ENCODE results near the gene SMOC1. TPM values are rescaled to one million over a fixed set of nuclear protein-coding genes. Genes with fewer than 3 reads are reported as not detected.

The SMOC1 gene
- total RNA-seq, 1 experiment from 2014 or later: not detected

GRCh38 chr14:69848156-69848555 is 31.1 kb upstream of the SMOC1 start:
- CTCF ChIA-PET: no interaction called here
- Histone ChIP-seq H3F3A (ENCODE audit: low read length, unreplicated experiment) (no peaks in the 10 kb centered on the region), H3K9me2 (replicated peaks; ENCODE audit: low read length) (no peaks in the 10 kb centered on the region), H3K9me3 (ENCODE audit: low read length) (no peaks in the 10 kb centered on the region), H3K79me2 (ENCODE audit: low read length) (no peaks in the 10 kb centered on the region), H2AFZ (ENCODE audit: low read length) (no peak overlapping the region), H3K4me1 (ENCODE audit: insufficient read depth, low read length) (no peaks in the 10 kb centered on the region), H3K4me3 (ENCODE audit: low read length) (no peak overlapping the region), H3K27ac (ENCODE audit: low read length) (no peak overlapping the region), H4K20me1 (ENCODE audit: low read length) (no peaks in the 10 kb centered on the region), H3K36me3 (ENCODE audit: low read depth, low read length) (no peaks in the 10 kb centered on the region), H3K9ac (ENCODE audit: low read length) (no peak overlapping the region), H3K27me3 (ENCODE audit: low read length) (peaks cover 93% of the 10 kb centered on the region), H3K4me2 (ENCODE audit: low read length) (no peak overlapping the region)
- no TSS peak for BruUV-seq (replicated peaks)
- POLR2A ChIA-PET (ENCODE audit: unreplicated experiment): no interaction called here
- DNase-seq (no peak), ATAC-seq (no peak)
- TF ChIP-seq EZH2phosphoT487 (IDR thresholded peaks at IDR 0.05; ENCODE audit: borderline replicate concordance, low read length): no peak
- no peak for TF ChIP-seq EZH2 (IDR thresholded peaks at IDR 0.05; ENCODE audit: low read length, unreplicated experiment)
- TF ChIP-seq CTCF (conservative IDR thresholded peaks at IDR 0.05; ENCODE audit: low read depth, low read length): no peak
- intact Hi-C loops (cut with micrococcal nuclease): no loop called here

GRCh38 chr14:69848903-69849391 is 30.3 kb upstream of the SMOC1 start:
- DNase-seq: no peak
- no peak for ATAC-seq
- H3K4me3 ChIP-seq (ENCODE audit: low read length): no peak overlapping the region
- CTCF ChIA-PET: no interaction called here
- H3K27me3 ChIP-seq (ENCODE audit: low read length): peaks cover 93% of the 10 kb centered on the region
- H3K9me2 ChIP-seq (replicated peaks; ENCODE audit: low read length): no peaks in the 10 kb centered on the region
- no peaks in the 10 kb centered on the region for H3K79me2 ChIP-seq (ENCODE audit: low read length)
- H3K36me3 ChIP-seq (ENCODE audit: low read depth, low read length): no peaks in the 10 kb centered on the region
- intact Hi-C loops (cut with micrococcal nuclease): no loop called here
- no peak overlapping the region for H3K4me2 ChIP-seq (ENCODE audit: low read length)
- no peak for TF ChIP-seq EZH2phosphoT487 (IDR thresholded peaks at IDR 0.05; ENCODE audit: borderline replicate concordance, low read length)
- TF ChIP-seq EZH2 (IDR thresholded peaks at IDR 0.05; ENCODE audit: low read length, unreplicated experiment): no peak
- no peak for TF ChIP-seq CTCF (conservative IDR thresholded peaks at IDR 0.05; ENCODE audit: low read depth, low read length)
- no peak overlapping the region for H2AFZ ChIP-seq (ENCODE audit: low read length)
- no peaks in the 10 kb centered on the region for H3F3A ChIP-seq (ENCODE audit: low read length, unreplicated experiment)
- no peaks in the 10 kb centered on the region for H4K20me1 ChIP-seq (ENCODE audit: low read length)
- no peaks in the 10 kb centered on the region for H3K9me3 ChIP-seq (ENCODE audit: low read length)
- BruUV-seq (replicated peaks): no TSS peak
- no peak overlapping the region for H3K27ac ChIP-seq (ENCODE audit: low read length)
- POLR2A ChIA-PET (ENCODE audit: unreplicated experiment): no interaction called here
- no peak overlapping the region for H3K9ac ChIP-seq (ENCODE audit: low read length)
- H3K4me1 ChIP-seq (ENCODE audit: insufficient read depth, low read length): no peaks in the 10 kb centered on the region

- intact Hi-C loops (cut with micrococcal nuclease): no loop called here
- Histone ChIP-seq H4K20me1 (ENCODE audit: low read length) (no peaks in the 10 kb centered on the region), H3K9me2 (replicated peaks; ENCODE audit: low read length) (no peaks in the 10 kb centered on the region), H3K4me2 (ENCODE audit: low read length) (no peak overlapping the region), H3K9ac (ENCODE audit: low read length) (no peak overlapping the region), H3K36me3 (ENCODE audit: low read depth, low read length) (no peaks in the 10 kb centered on the region), H3K4me3 (ENCODE audit: low read length) (no peak overlapping the region), H3K27me3 (ENCODE audit: low read length) (peaks cover 93% of the 10 kb centered on the region), H2AFZ (ENCODE audit: low read length) (no peak overlapping the region), H3F3A (ENCODE audit: low read length, unreplicated experiment) (no peaks in the 10 kb centered on the region), H3K4me1 (ENCODE audit: insufficient read depth, low read length) (no peaks in the 10 kb centered on the region), H3K27ac (ENCODE audit: low read length) (no peak overlapping the region), H3K79me2 (ENCODE audit: low read length) (no peaks in the 10 kb centered on the region), H3K9me3 (ENCODE audit: low read length) (no peaks in the 10 kb centered on the region)
- POLR2A ChIA-PET (ENCODE audit: unreplicated experiment): no interaction called here
- no peak for DNase-seq
- CTCF ChIA-PET: no interaction called here
- peak; percentile 48 for ATAC-seq
- TF ChIP-seq EZH2 (IDR thresholded peaks at IDR 0.05; ENCODE audit: low read length, unreplicated experiment) (peak; percentile 43), CTCF (conservative IDR thresholded peaks at IDR 0.05; ENCODE audit: low read depth, low read length) (no peak), EZH2phosphoT487 (IDR thresholded peaks at IDR 0.05; ENCODE audit: borderline replicate concordance, low read length) (no peak)
- BruUV-seq (replicated peaks): no TSS peak
Observed at GRCh38 chr14:69850086-69850735, 29.0 kb upstream of the SMOC1 start.

All from PC-3 (cell line).